ENCODE results near the gene EMILIN3. TPM values are rescaled to one million over a fixed set of nuclear protein-coding genes. Genes with fewer than 3 reads are reported as not detected.
"Not testable (repeated sequence)": the region's sequence is repeated elsewhere in the genome, so short reads cannot be mapped to it uniquely, and the experiment has no call there.

EMILIN3 gene
- total and polyA plus RNA-seq, 2 experiments from 2014 or later: 2.8 to 9.5 TPM

- H3K27me3 ChIP-seq: no peaks in the 10 kb centered on the region
- no peaks in the 10 kb centered on the region for H3K36me3 ChIP-seq (replicated peaks; ENCODE audit: insufficient read depth, low read depth)
- H3K4me2 ChIP-seq: no peak overlapping the region
- H3K79me2 ChIP-seq: peaks cover 65% of the 10 kb centered on the region
- no peak overlapping the region for H3K27ac ChIP-seq
- 66% methylated on average over 2 of the region's 2 CpGs for WGBS (ENCODE audit: low lambda C conversion rate, missing lambda C conversion rate)
- no peak overlapping the region for H2AFZ ChIP-seq
- no peak overlapping the region for H3K4me3 ChIP-seq
- H4K20me1 ChIP-seq (ENCODE audit: insufficient read depth, poor library complexity, severe bottlenecking): no peaks in the 10 kb centered on the region
- TF ChIP-seq EZH2 (IDR thresholded peaks at IDR 0.05; ENCODE audit: borderline replicate concordance) (no peak), CTCF (IDR thresholded peaks at IDR 0.05; ENCODE audit: poor library complexity) (no peak), EZH2phosphoT487 (IDR thresholded peaks at IDR 0.05; ENCODE audit: low read depth, severe bottlenecking, unreplicated experiment) (no peak)
- H3K9me3 ChIP-seq (ENCODE audit: low read depth): no peaks in the 10 kb centered on the region
- DNase-seq (ENCODE audit: low spot score): no peak
- H3K9me2 ChIP-seq (replicated peaks; ENCODE audit: insufficient read depth): no peaks in the 10 kb centered on the region
- H3K4me1 ChIP-seq (ENCODE audit: insufficient read depth): peaks cover 14% of the 10 kb centered on the region
These were observed 52.2 kb downstream of the EMILIN3 start for GRCh38 chr20:41314386-41314785.

- H2AFZ ChIP-seq; H3K9me2 ChIP-seq (replicated peaks; ENCODE audit: insufficient read depth); H3K4me3 ChIP-seq; DNase-seq (ENCODE audit: low spot score); H3K9me3 ChIP-seq (ENCODE audit: low read depth); H3K27me3 ChIP-seq; H3K4me2 ChIP-seq; H3K27ac ChIP-seq; H4K20me1 ChIP-seq (ENCODE audit: insufficient read depth, poor library complexity, severe bottlenecking); H3K36me3 ChIP-seq (replicated peaks; ENCODE audit: insufficient read depth, low read depth): not testable (repeated sequence)
- peaks cover 20% of the 10 kb centered on the region for H3K4me1 ChIP-seq (ENCODE audit: insufficient read depth)
- WGBS (ENCODE audit: low lambda C conversion rate, missing lambda C conversion rate): 95% methylated on average over 6 of the region's 6 CpGs
- peaks cover 79% of the 10 kb centered on the region for H3K79me2 ChIP-seq
These were observed 54.6 kb downstream of the EMILIN3 start for GRCh38 chr20:41312009-41312408.

Other genes starting within 250 kb of the EMILIN3 start
- 48.5 and 73.2 TPM in 2 replicates for gene PLCG1, start 229.3 kb downstream of the EMILIN3 start, total RNA-seq
- gene PLCG1, start 229.3 kb downstream of the EMILIN3 start, polyA plus RNA-seq: 52.7 and 52.8 TPM in 2 replicates
- gene ZHX3, start 49.1 kb downstream of the EMILIN3 start, total RNA-seq: 15.0 and 16.0 TPM in 2 replicates
- 19.0 and 19.7 TPM in 2 replicates for gene ZHX3, start 49.1 kb downstream of the EMILIN3 start, polyA plus RNA-seq
- gene LPIN3, start 26.0 kb downstream of the EMILIN3 start, total RNA-seq: 14.9 and 22.4 TPM in 2 replicates
- 18.1 and 23.4 TPM in 2 replicates for gene LPIN3, start 26.0 kb downstream of the EMILIN3 start, polyA plus RNA-seq